Loucy (cell line): Measurements from ENCODE around the gene PLEKHH2.

ENCODE experiments used
- H2AFZ ChIP-seq: fragments of 200-600 bp; sonication (generic); 2 replicates; pipeline ENCODE4 v1.6.0; 2016; ENCODE audit warnings: antibody characterized with exemption, mild to moderate bottlenecking, low read length, moderate library complexity
- H3F3A ChIP-seq: fragments of 200-600 bp; 2 replicates; pipeline ENCODE4 v1.6.0; 2016; ENCODE audit warnings: antibody characterized with exemption, low read depth, mild to moderate bottlenecking
- H3K27me3 ChIP-seq: fragments of 200-600 bp; sonication (generic); 2 replicates; pipeline ENCODE4 v1.6.1; 2014; ENCODE audit warnings: low read length, mild to moderate bottlenecking; ENCODE audit not compliant: insufficient read depth, poor library complexity, severe bottlenecking
- H3K36me3 ChIP-seq: fragments of 200-600 bp; sonication (generic); 2 replicates; pipeline ENCODE4 v1.6.1; 2016; ENCODE audit warnings: low read length; ENCODE audit not compliant: insufficient read depth
- H3K4me1 ChIP-seq: fragments of 200-600 bp; sonication (generic); 2 replicates; pipeline ENCODE4 v1.5.1; 2014; ENCODE audit warnings: low read length, mild to moderate bottlenecking; ENCODE audit not compliant: insufficient read depth, poor library complexity, severe bottlenecking
- H3K4me2 ChIP-seq: fragments of 200-600 bp; sonication (generic); 2 replicates; pipeline ENCODE4 v1.6.0; 2014; ENCODE audit warnings: antibody characterized with exemption, low read length, low read depth, mild to moderate bottlenecking; ENCODE audit not compliant: poor library complexity, severe bottlenecking
- H3K4me3 ChIP-seq: fragments of 200-600 bp; sonication (generic); 2 replicates; pipeline ENCODE4 v1.5.1; 2014; ENCODE audit warnings: low read length, mild to moderate bottlenecking, mixed read lengths; ENCODE audit not compliant: poor library complexity, severe bottlenecking
- H3K79me2 ChIP-seq: fragments of 200-600 bp; sonication (generic); 2 replicates; pipeline ENCODE4 v1.6.1; 2014; ENCODE audit warnings: low read length; ENCODE audit not compliant: insufficient read depth
- H3K9ac ChIP-seq: fragments of 200-600 bp; sonication (generic); 2 replicates; pipeline ENCODE4 v1.6.0; 2014; ENCODE audit warnings: mild to moderate bottlenecking, low read depth, low read length, moderate library complexity; ENCODE audit not compliant: poor library complexity, severe bottlenecking
- H3K9me2 ChIP-seq: fragments of 200-600 bp; sonication (generic); replicated peaks from 2 replicates; pipeline ENCODE4 v1.6.1; 2016; ENCODE audit warnings: low read depth, low read length, mixed read lengths
- H3K9me3 ChIP-seq: fragments of 200-600 bp; sonication (generic); 2 replicates; pipeline ENCODE4 v1.6.1; 2014; ENCODE audit warnings: mild to moderate bottlenecking, antibody characterized with exemption, low read length, low read depth; ENCODE audit not compliant: insufficient read depth
- H4K20me1 ChIP-seq: fragments of 200-600 bp; sonication (generic); 2 replicates; pipeline ENCODE4 v1.6.0; 2014; ENCODE audit warnings: antibody characterized with exemption, low read length, mild to moderate bottlenecking; ENCODE audit not compliant: insufficient read depth, poor library complexity, severe bottlenecking
- CTCF ChIP-seq: fragments of 200-600 bp; sonication (generic); conservative IDR thresholded peaks from 2 replicates; pipeline ENCODE4 v1.5.1; 2014; ENCODE audit warnings: mild to moderate bottlenecking, antibody characterized with exemption, low read length
- EZH2phosphoT487 ChIP-seq: fragments of 200-600 bp; IDR thresholded peaks from 2 replicates; pipeline ENCODE4 v1.6.1; 2018; ENCODE audit warnings: antibody characterized with exemption, mild to moderate bottlenecking, moderate library complexity, borderline replicate concordance

Gene PLEKHH2

DNA sequence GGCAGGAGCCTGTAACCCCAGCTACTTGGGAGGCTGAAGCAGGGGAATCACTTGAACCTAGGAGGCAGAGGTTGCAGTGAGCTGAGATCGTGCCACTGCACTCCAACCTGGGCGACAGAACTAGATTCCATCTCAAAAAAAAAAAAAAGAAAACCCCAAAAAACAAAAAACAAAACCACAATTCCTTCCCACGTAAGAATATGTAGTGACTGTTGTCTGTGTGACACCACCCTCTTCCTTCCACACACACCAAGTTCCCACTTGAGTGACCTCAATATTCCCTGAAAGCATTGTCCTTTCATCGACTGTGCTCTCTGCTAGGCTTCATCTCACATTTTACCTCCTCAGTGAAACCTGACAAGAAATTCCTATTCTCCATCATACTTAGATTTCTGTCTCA is 32.4 kb upstream of the PLEKHH2 start:
- Histone ChIP-seq H2AFZ (peak overlapping the region; percentile 54; the same call in 1 of the 2 replicates), H3K4me2 (no peak overlapping the region), H3K36me3 (no peaks in the 10 kb centered on the region)

DNA sequence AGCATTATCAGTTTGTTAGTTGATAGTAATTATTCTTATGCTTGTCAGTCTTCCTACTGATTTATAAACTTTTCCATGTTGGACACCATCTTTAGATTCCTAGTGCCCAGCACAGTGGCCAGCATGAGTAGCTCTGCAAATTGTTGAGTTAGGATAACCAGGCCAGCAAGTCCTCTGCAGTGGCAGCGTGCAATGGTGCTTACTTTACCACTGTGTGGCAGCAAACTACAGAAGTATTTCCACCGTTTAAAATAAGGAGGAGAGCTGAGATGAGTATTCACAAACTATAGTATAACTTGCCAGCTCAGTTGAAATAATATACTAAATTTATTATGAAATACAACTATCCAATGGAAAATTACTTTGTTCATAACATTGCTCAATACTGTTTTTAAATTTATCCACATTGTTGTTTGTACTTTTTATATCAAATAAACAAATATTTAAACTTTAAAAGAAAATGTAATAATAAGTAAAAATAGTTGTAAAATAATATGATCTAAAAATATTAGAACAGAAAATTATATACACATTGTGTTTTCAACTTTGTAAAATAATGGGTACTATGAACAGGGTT is 31.9 kb upstream of the PLEKHH2 start:
- H3K4me1 ChIP-seq, result no peaks in the 10 kb centered on the region
- H3K79me2 ChIP-seq, result no peaks in the 10 kb centered on the region
- H3K9me3 ChIP-seq, result no peaks in the 10 kb centered on the region
- no peak for TF ChIP-seq EZH2phosphoT487
- peak; percentile 72 for TF ChIP-seq CTCF
- H3K4me2 ChIP-seq, result no peak overlapping the region
- H4K20me1 ChIP-seq, result no peaks in the 10 kb centered on the region
- H2AFZ ChIP-seq, result peak overlapping the region; percentile 54; the same call in 1 of the 2 replicates
- H3K36me3 ChIP-seq, result no peaks in the 10 kb centered on the region
- no peaks in the 10 kb centered on the region for H3K27me3 ChIP-seq
- no peak overlapping the region for H3K9ac ChIP-seq
- H3K4me3 ChIP-seq, result no peak overlapping the region
- no peaks in the 10 kb centered on the region for H3F3A ChIP-seq
- H3K9me2 ChIP-seq, result no peaks in the 10 kb centered on the region

More for the DNA sequence above, 32.4 kb upstream of the PLEKHH2 start:
- Histone ChIP-seq H3K27me3 (no peaks in the 10 kb centered on the region), H3K79me2 (no peaks in the 10 kb centered on the region), H4K20me1 (no peaks in the 10 kb centered on the region), H3K9ac (no peak overlapping the region), H3K4me3 (no peak overlapping the region), H3K9me3 (no peaks in the 10 kb centered on the region), H3K9me2 (no peaks in the 10 kb centered on the region), H3F3A (no peaks in the 10 kb centered on the region), H3K4me1 (no peaks in the 10 kb centered on the region)
- TF ChIP-seq EZH2phosphoT487, result no peak
- TF ChIP-seq CTCF, result no peak

DNA sequence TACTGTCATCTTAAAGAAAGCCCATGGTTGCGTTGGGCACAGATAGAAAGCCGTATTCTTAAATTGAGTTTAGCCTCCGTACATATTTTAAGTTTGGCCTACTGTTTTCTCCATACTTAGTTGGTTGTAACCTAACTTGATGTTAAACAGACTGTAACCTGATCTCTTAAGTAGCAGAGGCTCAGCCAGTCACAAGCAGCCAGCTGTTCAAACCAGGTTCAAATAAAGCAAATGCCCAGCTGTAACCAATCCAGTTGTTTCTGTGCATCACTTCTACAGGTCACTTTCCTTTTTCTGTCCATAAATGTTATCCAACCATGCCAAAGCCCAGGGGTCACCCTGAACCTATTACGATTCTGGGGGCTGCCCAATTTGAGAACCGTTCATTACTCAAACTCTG is 31.2 kb upstream of the PLEKHH2 start:
- Histone ChIP-seq H3F3A (no peaks in the 10 kb centered on the region), H3K9me3 (no peaks in the 10 kb centered on the region), H3K4me2 (no peak overlapping the region), H4K20me1 (no peaks in the 10 kb centered on the region), H3K9ac (no peak overlapping the region), H3K27me3 (no peaks in the 10 kb centered on the region), H3K4me1 (no peaks in the 10 kb centered on the region), H3K4me3 (no peak overlapping the region), H3K79me2 (no peaks in the 10 kb centered on the region), H3K9me2 (no peaks in the 10 kb centered on the region), H3K36me3 (no peaks in the 10 kb centered on the region), H2AFZ (peak overlapping the region; percentile 76)
- TF ChIP-seq CTCF (no peak), EZH2phosphoT487 (no peak)
